H1 (cell line): ENCODE results near the gene TDRD12. TPM values are rescaled to one million over a fixed set of nuclear protein-coding genes. Genes with fewer than 3 reads are reported as not detected.
A peak's percentile ranks its signal among the peaks of the same experiment; 100 is the strongest.

Source experiments
- CTCF ChIA-PET: fragments of 300-600 bp; sonication (Branson Sonifier 250); formaldehyde crosslinking; loops from one replicate; lab custom pipeline; 2021; ENCODE audit not compliant: partially characterized antibody; lab: Charles Lee
- POLR2A ChIA-PET: fragments of 300-600 bp; sonication (Branson Sonifier 250); formaldehyde crosslinking; loops from one replicate; lab custom pipeline; 2021; ENCODE audit warnings: inconsistent platforms; ENCODE audit not compliant: partially characterized antibody; lab: Charles Lee
- DNase-seq, 2 experiments: peaks; one replicate each; pipeline versions ENCODE4 v3.0.0 to v3.0.0-alpha.2; 2010 to 2022; ENCODE audit warnings: low spot score in 2 of 2, low read depth in 1 of 2, mixed read lengths in 1 of 2
- FAIRE-seq: peaks from 2 replicates; lab custom pipeline; 2011; peaks lifted over from hg19 to GRCh38; lab: Jason Lieb, UNC
- H2AFZ ChIP-seq: 2 replicates; pipeline ENCODE4 v1.8.1; 2012; ENCODE audit warnings: low read length, inconsistent platforms
- H2AK5ac ChIP-seq: 2 replicates; pipeline ENCODE4 v1.6.1; 2013; ENCODE audit warnings: low read depth, low read length
- H2BK120ac ChIP-seq: replicated peaks from 2 replicates; pipeline ENCODE3; 2013; ENCODE audit warnings: low read depth, low read length, inconsistent platforms
- H2BK12ac ChIP-seq: 2 replicates; pipeline ENCODE4 v1.6.1; 2013; ENCODE audit warnings: low read depth, low read length
- H2BK15ac ChIP-seq: 2 replicates; pipeline ENCODE4 v1.6.1; 2013; ENCODE audit warnings: low read length
- H2BK20ac ChIP-seq: 2 replicates; pipeline ENCODE4 v1.6.1; 2013; ENCODE audit warnings: low read length
- H2BK5ac ChIP-seq: 2 replicates; pipeline ENCODE4 v1.6.1; 2013; ENCODE audit warnings: low read depth, low read length
- H3K14ac ChIP-seq: 2 replicates; pipeline ENCODE4 v1.6.1; 2013; ENCODE audit warnings: inconsistent platforms; ENCODE audit not compliant: insufficient read length
- H3K18ac ChIP-seq: 2 replicates; pipeline ENCODE4 v1.6.1; 2013; ENCODE audit warnings: low read length; ENCODE audit errors: extremely low read depth
- H3K23ac ChIP-seq: 2 replicates; pipeline ENCODE4 v1.6.1; 2013; ENCODE audit warnings: inconsistent platforms; ENCODE audit not compliant: insufficient read length
- H3K23me2 ChIP-seq: 2 replicates; pipeline ENCODE4 v1.6.1; 2013; ENCODE audit warnings: low read depth, low read length
- H3K27ac ChIP-seq: 2 replicates; pipeline ENCODE4 v1.6.1; 2011; ENCODE audit warnings: low read depth, low read length, inconsistent platforms
- H3K27me3 ChIP-seq, 4 experiments: replicated peaks in 1 of 4; 1 replicate in 1 of 4; 2 replicates in 3 of 4; pipeline versions ENCODE4 v1.6.1 to v1.8.1; 2011 to 2013; ENCODE audit warnings: low read length in 3 of 4, mild to moderate bottlenecking in 3 of 4, inconsistent platforms in 2 of 4, mixed read lengths in 2 of 4, moderate library complexity in 1 of 4; ENCODE audit not compliant: control insufficient read depth in 3 of 4, insufficient read depth in 3 of 4; ENCODE audit errors: extremely low read depth in 1 of 4
- H3K36me3 ChIP-seq, 4 experiments: 2 replicates each; pipeline versions ENCODE4 v1.6.1 to v1.8.1; 2011 to 2013; ENCODE audit warnings: mild to moderate bottlenecking in 4 of 4, low read length in 3 of 4, moderate library complexity in 2 of 4, control low read depth in 1 of 4, inconsistent platforms in 1 of 4; ENCODE audit not compliant: insufficient read depth in 4 of 4, control insufficient read depth in 2 of 4
- H3K4ac ChIP-seq: replicated peaks from 2 replicates; pipeline ENCODE3; 2013; ENCODE audit warnings: low read length, low read depth, mixed read lengths, inconsistent platforms; ENCODE audit not compliant: insufficient read length
- H3K4me1 ChIP-seq, 4 experiments: replicated peaks in 1 of 4; 1 replicate in 1 of 4; 2 replicates in 3 of 4; pipeline versions ENCODE4 v1.6.1 to v1.8.1; 2011 to 2013; ENCODE audit warnings: low read length in 3 of 4, inconsistent platforms in 2 of 4, mixed read lengths in 1 of 4; ENCODE audit not compliant: insufficient read depth in 4 of 4, control insufficient read depth in 3 of 4
- H3K4me2 ChIP-seq, 2 experiments: 2 replicates each; pipeline versions ENCODE4 v1.6.1 to v1.8.1; 2011 to 2013; ENCODE audit warnings: low read depth in 2 of 2, low read length in 2 of 2, control low read depth in 1 of 2, inconsistent platforms in 1 of 2, mild to moderate bottlenecking in 1 of 2; ENCODE audit not compliant: insufficient read depth in 1 of 2
- H3K4me3 ChIP-seq, 4 experiments: fragments of 200-600, 300-600 bp in 1 of 4; sonication (generic), shearing (Covaris generic), sonication (Bioruptor Twin) in 1 of 4; 2 replicates each; pipeline versions ENCODE4 v1.5.1 to v1.8.1; 2011 to 2016; ENCODE audit warnings: low read length in 4 of 4, low read depth in 3 of 4, control low read depth in 2 of 4, inconsistent platforms in 2 of 4, mild to moderate bottlenecking in 2 of 4, mixed read lengths in 1 of 4, moderate library complexity in 1 of 4; ENCODE audit not compliant: insufficient read depth in 2 of 4; ENCODE audit errors: extremely low read depth in 1 of 4
- H3K56ac ChIP-seq: replicated peaks from 2 replicates; pipeline ENCODE3; 2013; ENCODE audit warnings: low read depth, mild to moderate bottlenecking, mixed read lengths, low read length, inconsistent platforms; ENCODE audit not compliant: insufficient read length
- H3K79me1 ChIP-seq: 2 replicates; pipeline ENCODE4 v1.6.1; 2013; ENCODE audit warnings: low read depth, low read length, control low read depth
- H3K79me2 ChIP-seq, 2 experiments: 2 replicates each; pipeline versions ENCODE4 v1.6.1 to v1.8.1; 2012 to 2013; ENCODE audit warnings: low read length in 2 of 2, mild to moderate bottlenecking in 2 of 2, inconsistent platforms in 1 of 2; ENCODE audit not compliant: insufficient read depth in 2 of 2, control insufficient read depth in 1 of 2
- H3K9ac ChIP-seq, 4 experiments: replicated peaks in 1 of 4; 1 replicate in 1 of 4; 2 replicates in 3 of 4; pipeline versions ENCODE4 v1.6.1 to v1.8.1; 2011 to 2013; ENCODE audit warnings: low read depth in 3 of 4, low read length in 3 of 4, control low read depth in 2 of 4, mild to moderate bottlenecking in 2 of 4, moderate library complexity in 2 of 4, inconsistent platforms in 1 of 4; ENCODE audit errors: extremely low read depth in 1 of 4
- H3K9me3 ChIP-seq, 2 experiments: 2 replicates each; pipeline versions ENCODE4 v1.6.1 to v1.8.1; 2012 to 2013; ENCODE audit warnings: mild to moderate bottlenecking in 2 of 2, moderate library complexity in 2 of 2, control low read depth in 1 of 2, inconsistent platforms in 1 of 2, low read depth in 1 of 2, low read length in 1 of 2, mixed read lengths in 1 of 2; ENCODE audit not compliant: insufficient read depth in 2 of 2
- H4K20me1 ChIP-seq, 2 experiments: replicated peaks in 1 of 2; 2 replicates each; pipeline versions ENCODE3 to v1.8.1; 2011 to 2013; ENCODE audit warnings: inconsistent platforms in 2 of 2, low read length in 2 of 2, mild to moderate bottlenecking in 1 of 2; ENCODE audit not compliant: insufficient read depth in 2 of 2, control insufficient read depth in 1 of 2
- H4K5ac ChIP-seq: 2 replicates; pipeline ENCODE4 v1.6.1; 2013; ENCODE audit warnings: low read length, low read depth, mixed read lengths, inconsistent platforms; ENCODE audit not compliant: insufficient read length
- H4K8ac ChIP-seq: 2 replicates; pipeline ENCODE4 v1.8.0; 2013; ENCODE audit warnings: mild to moderate bottlenecking, moderate library complexity, low read length, inconsistent platforms; ENCODE audit not compliant: insufficient read depth; ENCODE audit errors: extremely low read depth
- H4K91ac ChIP-seq: replicated peaks from 2 replicates; pipeline ENCODE3; 2013; ENCODE audit warnings: low read length, mixed read lengths, inconsistent platforms; ENCODE audit not compliant: insufficient read length
- WGBS, 2 experiments: shearing (Covaris generic) in 1 of 2; methylation state at CpG; one replicate each; pipeline versions ENCODE4 v1.1.6 to v1.1.7; 2013 to 2015; ENCODE audit warnings: low lambda C conversion rate in 2 of 2, mixed read lengths in 2 of 2, inconsistent platforms in 1 of 2, low coverage in 1 of 2, missing lambda C conversion rate in 1 of 2; ENCODE audit not compliant: insufficient replicate concordance in 2 of 2, insufficient coverage in 1 of 2, insufficient read length in 1 of 2; ENCODE audit errors: extremely low coverage in 1 of 2, missing lambda C conversion rate in 1 of 2; 5-methylcytosine and 5-hydroxymethylcytosine counted together
- polyA plus RNA-seq, 7 experiments: library from polyadenylated mRNA; depleted of rRNA in 3 of 7; stranded (reverse) in 5 of 7; unstranded in 2 of 7; fragments of >200 nt in 5 of 7; fragments of 200-250 nt in 2 of 7; gene quantifications; 1 replicate in 5 of 7; 2 replicates in 1 of 7; 4 replicates in 1 of 7; pipeline versions ENCODE4 v1.2.1 to v1.2.3, GENCODE V29; 2011 to 2013; ENCODE audit warnings: missing spikeins in 2 of 7, mixed read lengths in 2 of 7
- total RNA-seq: library from RNA; stranded (reverse); fragmentation: NEBNext Ultra II Directional; extraction: Animal tissue kit (Norgen Biotek cat#: 25700); gene quantifications from 2 replicates; pipeline ENCODE4 v1.2.1, GENCODE V29; 2021

TDRD12 gene
- total and polyA plus RNA-seq, 2 of the 8 experiments (the other 6 are each of a cell fraction or from before 2014, with no cell fraction given), result 0.39 to 0.88 TPM

- Histone ChIP-seq H3K56ac (no peak overlapping the region), H3K79me2 (no peaks in the 10 kb centered on the region), H3K18ac (peak overlapping the region; percentile 56), H4K5ac (no peak overlapping the region), H2BK20ac (peak overlapping the region; percentile 11; the same call in 1 of the 2 replicates), H3K79me1 (no peaks in the 10 kb centered on the region), H2AK5ac (peak overlapping the region; percentile 7; the same call in 1 of the 2 replicates), H3K14ac (no peak overlapping the region), H3K9me3 (no peaks in the 10 kb centered on the region), H3K9ac (no peak overlapping the region), H3K4me3 (no peak overlapping the region), H4K20me1 (no peaks in the 10 kb centered on the region), H3K36me3 (no peaks in the 10 kb centered on the region), H2BK15ac (peak overlapping the region; percentile 75), H2BK120ac (no peak overlapping the region), H3K27ac (no peak overlapping the region), H3K4me1 (peaks cover 8 to 27% (median 16%) of the 10 kb centered on the region in 4 experiments; a peak in 6 of 7 replicates), H3K23me2 (no peaks in the 10 kb centered on the region), H4K8ac (peak overlapping the region; percentile 68; the same call in 1 of the 2 replicates), H2BK12ac (peak overlapping the region; percentile 94; the same call in 1 of the 2 replicates), H3K4ac (no peak overlapping the region), H3K4me2 (no peak overlapping the region), H3K27me3 (no peaks in the 10 kb centered on the region), H2BK5ac (no peak overlapping the region), H2AFZ (peak overlapping the region; percentile 32; the same call in 1 of the 2 replicates), H4K91ac (peak overlapping the region; percentile 3), H3K23ac (no peak overlapping the region)
- ChIA-PET CTCF (interaction anchor here (2.1 kb wide), 1 partner anchor 14 kb away, joined by 6 read pairs; no protein-coding TSS in a partner anchor), POLR2A (interaction anchor here (0.6 to 1.3 kb wide), 3 partner anchors 44 to 151 kb away, joined by 3 to 4 read pairs (median 3); no protein-coding TSS in a partner anchor)
- FAIRE-seq (no peak), DNase-seq (no peak)
- 86% methylated on average over 20 of the region's 20 CpGs; no CpG with 5 or more reads in 1 of the 2 experiments for WGBS, 2 experiments
Measured at GRCh38 chr19:32824191-32824751, 104.7 kb downstream of the TDRD12 start.
